Mammary epithelial cell (primary cell): ENCODE results near the gene ZNF419.

Source experiments
- CTCF ChIP-seq, 2 donors: IDR thresholded peaks in 1 of 2; conservative IDR thresholded peaks in 1 of 2; 2 replicates each; pipeline ENCODE4 v1.5.1; 2011 to 2012; ENCODE audit warnings: inconsistent platforms in 2 of 2, low read length in 2 of 2, mild to moderate bottlenecking in 2 of 2, control low read depth in 1 of 2, low read depth in 1 of 2; ENCODE audit not compliant: insufficient read depth in 1 of 2; ENCODE audit errors: extremely low read depth in 1 of 2
- EZH2 ChIP-seq: IDR thresholded peaks from 2 replicates; pipeline ENCODE4 v1.6.1; 2012; ENCODE audit warnings: low read length, inconsistent platforms, borderline replicate concordance

- TF ChIP-seq EZH2 = no peak
- no peak for TF ChIP-seq CTCF (conservative IDR thresholded peaks at IDR 0.05 in 1 of 2, IDR thresholded peaks at IDR 0.05 in 1 of 2; ENCODE audit: extremely low read depth in 1 of 2, insufficient read depth in 1 of 2, low read depth in 1 of 2, low read length in 2 of 2)
These were observed 23.9 kb downstream of the ZNF419 start for GRCh38 chr19:57511484-57511883.
